Measurements from ENCODE around the gene INSR. TPM values are rescaled to one million over a fixed set of nuclear protein-coding genes. Genes with fewer than 3 reads are reported as not detected.

INSR gene
- total RNA-seq, 1 donor from 2014 or later = 14.1 TPM

GRCh38 chr19:7336321-7336973 lies 42.2 kb upstream of the INSR start:
- Mint-ChIP-seq H3K4me1 (no peaks in the 10 kb centered on the region), H3K36me3 (ENCODE audit: low read depth) (no peaks in the 10 kb centered on the region), H3K9me3 (no peaks in the 10 kb centered on the region), H3K27me3 (ENCODE audit: low read depth) (peaks cover 20% of the 10 kb centered on the region), H3K27ac (ENCODE audit: unreplicated experiment) (no peak overlapping the region), H3K4me3 (no peak overlapping the region)
- TF ChIP-seq, protein P1, sequence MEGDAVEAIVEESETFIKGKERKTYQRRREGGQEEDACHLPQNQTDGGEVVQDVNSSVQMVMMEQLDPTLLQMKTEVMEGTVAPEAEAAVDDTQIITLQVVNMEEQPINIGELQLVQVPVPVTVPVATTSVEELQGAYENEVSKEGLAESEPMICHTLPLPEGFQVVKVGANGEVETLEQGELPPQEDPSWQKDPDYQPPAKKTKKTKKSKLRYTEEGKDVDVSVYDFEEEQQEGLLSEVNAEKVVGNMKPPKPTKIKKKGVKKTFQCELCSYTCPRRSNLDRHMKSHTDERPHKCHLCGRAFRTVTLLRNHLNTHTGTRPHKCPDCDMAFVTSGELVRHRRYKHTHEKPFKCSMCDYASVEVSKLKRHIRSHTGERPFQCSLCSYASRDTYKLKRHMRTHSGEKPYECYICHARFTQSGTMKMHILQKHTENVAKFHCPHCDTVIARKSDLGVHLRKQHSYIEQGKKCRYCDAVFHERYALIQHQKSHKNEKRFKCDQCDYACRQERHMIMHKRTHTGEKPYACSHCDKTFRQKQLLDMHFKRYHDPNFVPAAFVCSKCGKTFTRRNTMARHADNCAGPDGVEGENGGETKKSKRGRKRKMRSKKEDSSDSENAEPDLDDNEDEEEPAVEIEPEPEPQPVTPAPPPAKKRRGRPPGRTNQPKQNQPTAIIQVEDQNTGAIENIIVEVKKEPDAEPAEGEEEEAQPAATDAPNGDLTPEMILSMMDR (conservative IDR thresholded peaks at IDR 0.05) = no peak
- DNase-seq (ENCODE audit: low read depth, low spot score) = no peak

DNA sequence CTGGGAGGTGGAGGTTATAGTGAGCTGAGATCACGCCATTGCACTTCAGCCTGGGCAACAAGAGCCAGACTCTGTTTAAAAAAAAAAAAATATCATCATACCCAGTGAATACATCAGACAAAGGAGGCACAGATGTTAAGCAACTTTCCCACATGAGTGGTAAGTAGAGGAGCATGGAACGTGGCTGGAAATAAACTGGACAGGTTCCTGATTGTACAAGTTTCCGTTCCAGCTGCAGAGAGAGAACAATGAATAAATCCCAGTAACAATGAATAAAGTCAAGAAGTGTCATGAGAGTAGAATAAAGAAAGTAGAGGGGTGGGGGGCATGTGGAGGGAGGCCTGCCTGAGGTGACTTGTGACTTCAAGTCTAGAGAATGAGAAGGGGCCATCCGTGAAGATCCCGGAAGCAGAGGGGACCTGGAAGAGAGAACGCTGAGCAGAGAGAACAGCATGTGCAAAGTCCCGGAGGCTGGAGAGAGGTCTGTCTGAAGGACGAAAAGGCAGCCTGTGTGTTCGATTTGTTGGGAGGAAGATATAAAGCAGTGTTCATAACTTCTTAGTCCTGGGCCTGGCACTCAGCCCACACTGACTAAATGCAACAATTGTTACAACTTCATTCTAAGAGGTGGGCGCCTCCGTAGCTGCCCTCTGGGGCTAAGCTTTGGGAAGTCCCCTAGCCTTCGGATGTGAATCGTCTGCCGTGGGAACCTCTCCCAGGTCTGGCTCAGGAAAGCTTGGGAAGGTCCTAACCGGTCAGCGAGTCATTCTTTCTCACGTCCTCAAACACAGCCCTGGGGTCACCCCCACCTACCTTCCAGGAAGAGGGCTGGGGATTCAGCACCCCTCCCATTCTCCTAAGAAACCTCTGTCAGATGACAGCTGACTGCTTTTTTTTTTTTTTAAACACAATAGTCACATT lies 39.2 kb upstream of the INSR start:
- H3K27me3 Mint-ChIP-seq (ENCODE audit: low read depth) = peaks cover 12% of the 10 kb centered on the region
- no peaks in the 10 kb centered on the region for H3K9me3 Mint-ChIP-seq
- H3K36me3 Mint-ChIP-seq (ENCODE audit: low read depth) = no peaks in the 10 kb centered on the region
- DNase-seq (ENCODE audit: low read depth, low spot score) = no peak
- H3K27ac Mint-ChIP-seq (ENCODE audit: unreplicated experiment) = no peak overlapping the region
- no peaks in the 10 kb centered on the region for H3K4me1 Mint-ChIP-seq
- TF ChIP-seq, protein P1 (conservative IDR thresholded peaks at IDR 0.05) = no peak
- no peak overlapping the region for H3K4me3 Mint-ChIP-seq

GRCh38 chr19:7331446-7331845 lies 37.2 kb upstream of the INSR start:
- peaks cover 21% of the 10 kb centered on the region for H3K27me3 Mint-ChIP-seq (ENCODE audit: low read depth)

GRCh38 chr19:7328647-7329046 lies 34.4 kb upstream of the INSR start:
- H3K27ac Mint-ChIP-seq (ENCODE audit: unreplicated experiment) = no peak overlapping the region
- H3K27me3 Mint-ChIP-seq (ENCODE audit: low read depth) = peaks cover 20% of the 10 kb centered on the region
- DNase-seq (ENCODE audit: low read depth, low spot score) = no peak
- H3K4me1 Mint-ChIP-seq = no peaks in the 10 kb centered on the region
- no peaks in the 10 kb centered on the region for H3K36me3 Mint-ChIP-seq (ENCODE audit: low read depth)
- peaks cover 11% of the 10 kb centered on the region for H3K9me3 Mint-ChIP-seq
- TF ChIP-seq, protein P1 (conservative IDR thresholded peaks at IDR 0.05) = no peak
- H3K4me3 Mint-ChIP-seq = no peak overlapping the region

More at GRCh38 chr19:7331446-7331845, 37.2 kb upstream of the INSR start:
- H3K27ac Mint-ChIP-seq (ENCODE audit: unreplicated experiment) = no peak overlapping the region
- no peaks in the 10 kb centered on the region for H3K9me3 Mint-ChIP-seq
- TF ChIP-seq, protein P1 (conservative IDR thresholded peaks at IDR 0.05) = no peak
- no peak overlapping the region for H3K4me3 Mint-ChIP-seq
- H3K4me1 Mint-ChIP-seq = no peaks in the 10 kb centered on the region
- no peaks in the 10 kb centered on the region for H3K36me3 Mint-ChIP-seq (ENCODE audit: low read depth)
- no peak for DNase-seq (ENCODE audit: low read depth, low spot score)

DNA sequence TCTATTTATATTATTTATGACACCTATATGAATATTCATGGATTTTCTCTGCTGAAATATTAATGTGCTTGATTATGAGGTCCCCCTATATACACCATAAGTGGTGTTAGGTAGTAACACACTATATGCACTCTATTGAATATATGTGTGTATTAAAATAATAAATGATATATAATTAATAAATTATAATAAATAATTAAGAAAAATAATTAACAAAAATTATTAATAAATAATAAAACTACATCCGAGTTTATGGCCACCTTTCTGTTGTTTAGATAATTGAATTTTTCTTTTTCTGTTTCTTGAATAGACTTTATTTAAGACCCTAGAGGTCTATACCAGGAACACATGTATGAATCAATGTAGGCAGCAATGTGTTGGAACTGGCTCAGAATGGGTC lies 33.6 kb upstream of the INSR start:
- H3K27ac Mint-ChIP-seq (ENCODE audit: unreplicated experiment) = no peak overlapping the region
- peaks cover 11% of the 10 kb centered on the region for H3K9me3 Mint-ChIP-seq
- no peaks in the 10 kb centered on the region for H3K4me1 Mint-ChIP-seq
- TF ChIP-seq, protein P1 (conservative IDR thresholded peaks at IDR 0.05) = no peak
- no peak for DNase-seq (ENCODE audit: low read depth, low spot score)
- H3K27me3 Mint-ChIP-seq (ENCODE audit: low read depth) = peaks cover 14% of the 10 kb centered on the region
- H3K36me3 Mint-ChIP-seq (ENCODE audit: low read depth) = no peaks in the 10 kb centered on the region
- H3K4me3 Mint-ChIP-seq = no peak overlapping the region
